ENCODE data around the gene NCAN.

Gene NCAN

DNA sequence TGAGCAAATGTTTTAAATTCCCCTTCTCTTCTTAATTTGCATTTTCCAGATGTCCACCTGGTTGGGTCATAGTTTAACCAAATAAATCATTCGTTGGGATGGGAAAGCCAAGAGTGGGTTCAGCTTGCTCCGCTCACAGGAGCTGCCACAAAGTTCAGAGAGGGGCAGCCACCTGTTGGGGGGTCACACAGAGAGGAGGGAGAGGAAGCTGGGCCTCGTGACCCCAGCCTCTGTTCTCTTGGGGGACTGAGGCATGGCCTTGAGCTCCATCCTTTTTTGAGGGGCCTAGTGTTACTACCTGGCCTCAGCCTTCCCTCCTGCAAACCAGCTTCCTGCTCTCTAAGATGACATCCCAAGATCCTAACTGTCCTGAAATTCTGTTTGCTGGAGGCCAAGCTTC lies 44.1 kb upstream of the NCAN start:
- Histone ChIP-seq H3K27me3 (ENCODE audit: insufficient read depth, low read length, poor library complexity, severe bottlenecking) (no peaks in the 10 kb centered on the region), H3K4me2 (ENCODE audit: low read depth, low read length, poor library complexity, severe bottlenecking) (no peak overlapping the region), H3F3A (ENCODE audit: low read depth) (no peaks in the 10 kb centered on the region), H3K9me3 (ENCODE audit: insufficient read depth, low read depth, low read length) (no peaks in the 10 kb centered on the region), H3K79me2 (ENCODE audit: insufficient read depth, low read length) (no peaks in the 10 kb centered on the region), H3K9me2 (replicated peaks; ENCODE audit: low read depth, low read length) (no peaks in the 10 kb centered on the region), H4K20me1 (ENCODE audit: insufficient read depth, low read length, poor library complexity, severe bottlenecking) (no peaks in the 10 kb centered on the region), H3K9ac (ENCODE audit: low read depth, low read length, poor library complexity, severe bottlenecking) (no peak overlapping the region), H3K36me3 (ENCODE audit: insufficient read depth, low read length) (no peaks in the 10 kb centered on the region), H3K4me1 (ENCODE audit: insufficient read depth, low read length, poor library complexity, severe bottlenecking) (no peaks in the 10 kb centered on the region), H3K4me3 (ENCODE audit: low read length, poor library complexity, severe bottlenecking) (no peak overlapping the region), H2AFZ (ENCODE audit: low read length) (no peak overlapping the region)
- TF ChIP-seq, protein P1, sequence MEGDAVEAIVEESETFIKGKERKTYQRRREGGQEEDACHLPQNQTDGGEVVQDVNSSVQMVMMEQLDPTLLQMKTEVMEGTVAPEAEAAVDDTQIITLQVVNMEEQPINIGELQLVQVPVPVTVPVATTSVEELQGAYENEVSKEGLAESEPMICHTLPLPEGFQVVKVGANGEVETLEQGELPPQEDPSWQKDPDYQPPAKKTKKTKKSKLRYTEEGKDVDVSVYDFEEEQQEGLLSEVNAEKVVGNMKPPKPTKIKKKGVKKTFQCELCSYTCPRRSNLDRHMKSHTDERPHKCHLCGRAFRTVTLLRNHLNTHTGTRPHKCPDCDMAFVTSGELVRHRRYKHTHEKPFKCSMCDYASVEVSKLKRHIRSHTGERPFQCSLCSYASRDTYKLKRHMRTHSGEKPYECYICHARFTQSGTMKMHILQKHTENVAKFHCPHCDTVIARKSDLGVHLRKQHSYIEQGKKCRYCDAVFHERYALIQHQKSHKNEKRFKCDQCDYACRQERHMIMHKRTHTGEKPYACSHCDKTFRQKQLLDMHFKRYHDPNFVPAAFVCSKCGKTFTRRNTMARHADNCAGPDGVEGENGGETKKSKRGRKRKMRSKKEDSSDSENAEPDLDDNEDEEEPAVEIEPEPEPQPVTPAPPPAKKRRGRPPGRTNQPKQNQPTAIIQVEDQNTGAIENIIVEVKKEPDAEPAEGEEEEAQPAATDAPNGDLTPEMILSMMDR (conservative IDR thresholded peaks at IDR 0.05; ENCODE audit: low read length), result no peak
- no peak for TF ChIP-seq EZH2phosphoT487 (IDR thresholded peaks at IDR 0.05; ENCODE audit: borderline replicate concordance)

- Histone ChIP-seq H3K9ac (ENCODE audit: low read depth, low read length, poor library complexity, severe bottlenecking) (no peak overlapping the region), H3K36me3 (ENCODE audit: insufficient read depth, low read length) (no peaks in the 10 kb centered on the region), H4K20me1 (ENCODE audit: insufficient read depth, low read length, poor library complexity, severe bottlenecking) (no peaks in the 10 kb centered on the region), H3F3A (ENCODE audit: low read depth) (no peaks in the 10 kb centered on the region), H3K9me3 (ENCODE audit: insufficient read depth, low read depth, low read length) (no peaks in the 10 kb centered on the region), H3K4me1 (ENCODE audit: insufficient read depth, low read length, poor library complexity, severe bottlenecking) (no peaks in the 10 kb centered on the region), H3K9me2 (replicated peaks; ENCODE audit: low read depth, low read length) (no peaks in the 10 kb centered on the region), H3K4me2 (ENCODE audit: low read depth, low read length, poor library complexity, severe bottlenecking) (no peak overlapping the region), H3K4me3 (ENCODE audit: low read length, poor library complexity, severe bottlenecking) (no peak overlapping the region), H2AFZ (ENCODE audit: low read length) (no peak overlapping the region), H3K27me3 (ENCODE audit: insufficient read depth, low read length, poor library complexity, severe bottlenecking) (no peaks in the 10 kb centered on the region), H3K79me2 (ENCODE audit: insufficient read depth, low read length) (no peaks in the 10 kb centered on the region)
- TF ChIP-seq, protein P1 (conservative IDR thresholded peaks at IDR 0.05; ENCODE audit: low read length), result no peak
- no peak for TF ChIP-seq EZH2phosphoT487 (IDR thresholded peaks at IDR 0.05; ENCODE audit: borderline replicate concordance)
Measured at GRCh38 chr19:19169236-19170052, 42.3 kb upstream of the NCAN start.

GRCh38 chr19:19170053-19170872 lies 41.5 kb upstream of the NCAN start, which contains the start of gene MEF2B:
Gene MEF2B (minus strand): TSS chr19:19170263. CDS start chr19:19150735, 19,528 bp downstream.
- no peaks in the 10 kb centered on the region for H3K27me3 ChIP-seq (ENCODE audit: insufficient read depth, low read length, poor library complexity, severe bottlenecking)
- H3K4me1 ChIP-seq (ENCODE audit: insufficient read depth, low read length, poor library complexity, severe bottlenecking), result no peaks in the 10 kb centered on the region
- no peaks in the 10 kb centered on the region for H3K9me2 ChIP-seq (replicated peaks; ENCODE audit: low read depth, low read length)
- no peaks in the 10 kb centered on the region for H3F3A ChIP-seq (ENCODE audit: low read depth)
- no peak within 1 kb of the TSS for H3K4me3 ChIP-seq (ENCODE audit: low read length, poor library complexity, severe bottlenecking)
- no peak within 1 kb of the TSS for H3K4me2 ChIP-seq (ENCODE audit: low read depth, low read length, poor library complexity, severe bottlenecking)
- no peak within 1 kb of the TSS for H3K9ac ChIP-seq (ENCODE audit: low read depth, low read length, poor library complexity, severe bottlenecking)
- H4K20me1 ChIP-seq (ENCODE audit: insufficient read depth, low read length, poor library complexity, severe bottlenecking), result no peaks in the 10 kb centered on the region
- H3K79me2 ChIP-seq (ENCODE audit: insufficient read depth, low read length), result no peaks in the 10 kb centered on the region
- TF ChIP-seq EZH2phosphoT487 (IDR thresholded peaks at IDR 0.05; ENCODE audit: borderline replicate concordance), result no peak
- TF ChIP-seq, protein P1 (conservative IDR thresholded peaks at IDR 0.05; ENCODE audit: low read length), result no peak
- H3K36me3 ChIP-seq (ENCODE audit: insufficient read depth, low read length), result no peaks in the 10 kb centered on the region
- H3K9me3 ChIP-seq (ENCODE audit: insufficient read depth, low read depth, low read length), result no peaks in the 10 kb centered on the region
- H2AFZ ChIP-seq (ENCODE audit: low read length), result no peak within 1 kb of the TSS
